22Rv1 (cell line): Measurements from ENCODE around the gene TCP11.

Experiments
- ZFX ChIP-seq: fragments of 450-650 bp; IDR thresholded peaks from 2 replicates; pipeline ENCODE4 v1.6.1; 2017; ENCODE audit warnings: antibody characterized with exemption, borderline replicate concordance
- TF ChIP-seq, protein P1 (sequence below): fragments of 450-650 bp; IDR thresholded peaks from 2 replicates; pipeline ENCODE4 v1.5.1; 2017; ENCODE audit warnings: mild to moderate bottlenecking

DNA sequence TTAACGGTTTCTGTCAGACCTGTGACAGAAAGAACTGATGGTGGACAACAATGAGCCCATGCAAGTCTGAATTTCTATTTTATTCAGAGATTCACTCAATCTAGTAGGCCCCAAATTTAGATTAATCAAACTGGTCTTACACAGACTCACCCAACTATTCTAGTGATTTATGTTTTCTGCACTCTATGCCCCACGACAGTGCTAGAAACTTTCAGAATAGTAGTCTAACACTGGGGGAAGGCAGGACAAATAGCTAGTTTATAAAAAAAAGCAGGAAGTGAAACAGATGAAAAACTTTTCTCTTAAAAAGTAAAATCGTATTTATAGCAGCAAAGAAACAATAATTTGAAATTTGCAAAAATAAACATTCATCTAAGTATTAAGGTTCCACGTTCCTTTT is 5.0 kb downstream of the TCP11 start:
- TF ChIP-seq, protein P1, sequence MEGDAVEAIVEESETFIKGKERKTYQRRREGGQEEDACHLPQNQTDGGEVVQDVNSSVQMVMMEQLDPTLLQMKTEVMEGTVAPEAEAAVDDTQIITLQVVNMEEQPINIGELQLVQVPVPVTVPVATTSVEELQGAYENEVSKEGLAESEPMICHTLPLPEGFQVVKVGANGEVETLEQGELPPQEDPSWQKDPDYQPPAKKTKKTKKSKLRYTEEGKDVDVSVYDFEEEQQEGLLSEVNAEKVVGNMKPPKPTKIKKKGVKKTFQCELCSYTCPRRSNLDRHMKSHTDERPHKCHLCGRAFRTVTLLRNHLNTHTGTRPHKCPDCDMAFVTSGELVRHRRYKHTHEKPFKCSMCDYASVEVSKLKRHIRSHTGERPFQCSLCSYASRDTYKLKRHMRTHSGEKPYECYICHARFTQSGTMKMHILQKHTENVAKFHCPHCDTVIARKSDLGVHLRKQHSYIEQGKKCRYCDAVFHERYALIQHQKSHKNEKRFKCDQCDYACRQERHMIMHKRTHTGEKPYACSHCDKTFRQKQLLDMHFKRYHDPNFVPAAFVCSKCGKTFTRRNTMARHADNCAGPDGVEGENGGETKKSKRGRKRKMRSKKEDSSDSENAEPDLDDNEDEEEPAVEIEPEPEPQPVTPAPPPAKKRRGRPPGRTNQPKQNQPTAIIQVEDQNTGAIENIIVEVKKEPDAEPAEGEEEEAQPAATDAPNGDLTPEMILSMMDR, result no peak
- no peak for TF ChIP-seq ZFX
